H9 (cell line): ENCODE measurements around the gene MSANTD2. TPM values are rescaled to one million over a fixed set of nuclear protein-coding genes. Genes with fewer than 3 reads are reported as not detected.

Experiments used
- DNase-seq: peaks from one replicate; pipeline ENCODE4 v3.0.0-alpha.2; 2017
- H2AFZ ChIP-seq: one replicate; pipeline ENCODE4 v1.6.1; 2013; ENCODE audit warnings: mild to moderate bottlenecking, low read length, control low read depth, moderate library complexity
- H2AK5ac ChIP-seq: 2 replicates; pipeline ENCODE4 v1.6.1; 2013; ENCODE audit warnings: low read length, control low read depth, mixed read lengths; ENCODE audit not compliant: insufficient read length
- H2BK120ac ChIP-seq: one replicate; pipeline ENCODE4 v1.6.1; 2013; ENCODE audit warnings: low read depth, mild to moderate bottlenecking, low read length, control low read depth, inconsistent platforms; ENCODE audit not compliant: poor library complexity, severe bottlenecking
- H2BK12ac ChIP-seq: 2 replicates; pipeline ENCODE4 v1.6.1; 2013; ENCODE audit warnings: low read length, control low read depth, mixed read lengths, low read depth; ENCODE audit not compliant: insufficient read length
- H2BK15ac ChIP-seq: 2 replicates; pipeline ENCODE4 v1.6.1; 2013; ENCODE audit warnings: low read depth, low read length, control low read depth
- H2BK20ac ChIP-seq: one replicate; pipeline ENCODE4 v1.6.1; 2013; ENCODE audit warnings: low read depth, mild to moderate bottlenecking, low read length, control low read depth, inconsistent platforms; ENCODE audit not compliant: poor library complexity, severe bottlenecking
- H2BK5ac ChIP-seq: 2 replicates; pipeline ENCODE4 v1.6.1; 2013; ENCODE audit warnings: low read length, control low read depth, mixed read lengths; ENCODE audit not compliant: insufficient read length
- H3K14ac ChIP-seq: 2 replicates; pipeline ENCODE4 v1.6.1; 2013; ENCODE audit warnings: low read length, control low read depth; ENCODE audit not compliant: insufficient read depth
- H3K18ac ChIP-seq: 2 replicates; pipeline ENCODE4 v1.6.1; 2013; ENCODE audit warnings: low read depth, mild to moderate bottlenecking, mixed read lengths, low read length, control low read depth; ENCODE audit not compliant: insufficient read length
- H3K23ac ChIP-seq: 2 replicates; pipeline ENCODE4 v1.6.1; 2013; ENCODE audit warnings: low read length, control low read depth, mixed read lengths, low read depth; ENCODE audit not compliant: insufficient read length
- H3K23me2 ChIP-seq: 2 replicates; pipeline ENCODE4 v1.6.1; 2013; ENCODE audit warnings: low read depth, mild to moderate bottlenecking, mixed read lengths, low read length, control low read depth; ENCODE audit not compliant: insufficient read length, poor library complexity, severe bottlenecking
- H3K27ac ChIP-seq: 2 replicates; pipeline ENCODE4 v1.5.1; 2013; ENCODE audit warnings: low read length, control low read depth, mixed read lengths, low read depth; ENCODE audit not compliant: insufficient read length
- H3K27me3 ChIP-seq: 2 replicates; pipeline ENCODE4 v1.6.1; 2013; ENCODE audit warnings: low read length, control low read depth, inconsistent platforms; ENCODE audit not compliant: insufficient read depth
- H3K4ac ChIP-seq: 2 replicates; pipeline ENCODE4 v1.6.1; 2013; ENCODE audit warnings: low read depth, mild to moderate bottlenecking, control low read depth, inconsistent platforms, low read length, moderate library complexity
- H3K4me1 ChIP-seq: 2 replicates; pipeline ENCODE4 v1.6.1; 2013; ENCODE audit warnings: low read length, control low read depth, inconsistent platforms; ENCODE audit not compliant: insufficient read depth
- H3K4me2 ChIP-seq: 2 replicates; pipeline ENCODE4 v1.6.1; 2013; ENCODE audit warnings: low read length, control low read depth, mixed read lengths; ENCODE audit not compliant: insufficient read length, insufficient read depth
- H3K56ac ChIP-seq: 2 replicates; pipeline ENCODE4 v1.6.1; 2013; ENCODE audit warnings: low read depth, mild to moderate bottlenecking, mixed read lengths, low read length, control low read depth; ENCODE audit not compliant: insufficient read length
- H3K79me1 ChIP-seq: 2 replicates; pipeline ENCODE4 v1.6.1; 2013; ENCODE audit warnings: low read depth, mild to moderate bottlenecking, moderate library complexity, low read length, control low read depth, inconsistent platforms; ENCODE audit not compliant: insufficient read depth, poor library complexity, severe bottlenecking
- H3K79me2 ChIP-seq: 2 replicates; pipeline ENCODE4 v1.6.1; 2013; ENCODE audit warnings: low read length, control low read depth, inconsistent platforms; ENCODE audit not compliant: insufficient read depth
- H3K9ac ChIP-seq: 2 replicates; pipeline ENCODE4 v1.6.1; 2013; ENCODE audit warnings: low read length, control low read depth, mixed read lengths; ENCODE audit not compliant: insufficient read length; ENCODE audit errors: extremely low read depth
- H3K9me3 ChIP-seq: one replicate; pipeline ENCODE4 v1.6.1; 2013; ENCODE audit warnings: low read depth, low read length, inconsistent platforms; ENCODE audit not compliant: control insufficient read depth
- H3T11ph ChIP-seq: one replicate; pipeline ENCODE4 v1.6.1; 2013; ENCODE audit warnings: mild to moderate bottlenecking, low read length, control low read depth, inconsistent platforms
- H4K20me1 ChIP-seq: one replicate; pipeline ENCODE4 v1.6.1; 2013; ENCODE audit not compliant: control insufficient read depth, insufficient read length, insufficient read depth
- H4K5ac ChIP-seq: 2 replicates; pipeline ENCODE4 v1.6.1; 2013; ENCODE audit warnings: low read depth, mild to moderate bottlenecking, mixed read lengths, low read length, control low read depth; ENCODE audit not compliant: insufficient read length
- H4K8ac ChIP-seq: replicated peaks from 2 replicates; pipeline ENCODE4 v1.6.1; 2013; ENCODE audit warnings: low read length, control low read depth, mixed read lengths, low read depth; ENCODE audit not compliant: insufficient read length
- H4K91ac ChIP-seq: 2 replicates; pipeline ENCODE4 v1.6.1; 2013; ENCODE audit warnings: low read depth, mild to moderate bottlenecking, moderate library complexity, mixed read lengths, low read length, control low read depth; ENCODE audit not compliant: insufficient read length
- H3K27ac Mint-ChIP-seq, 3 experiments: 2 replicates in 2 of 3; 3 replicates in 1 of 3; pipeline ENCODE4 v1.8.0; 2020 to 2021; ENCODE audit warnings: mixed read lengths in 3 of 3, mild to moderate bottlenecking in 1 of 3, moderate library complexity in 1 of 3
- H3K27me3 Mint-ChIP-seq: 2 replicates; pipeline ENCODE4 v1.8.0; 2021; ENCODE audit warnings: low read depth, mild to moderate bottlenecking, moderate library complexity, mixed read lengths
- H3K36me3 Mint-ChIP-seq, 3 experiments: 2 replicates in 2 of 3; 3 replicates in 1 of 3; pipeline ENCODE4 v1.8.0; 2020 to 2021; ENCODE audit warnings: low read depth in 3 of 3, mixed read lengths in 3 of 3; ENCODE audit not compliant: insufficient read depth in 1 of 3
- H3K4me1 Mint-ChIP-seq, 2 experiments: 2 replicates each; pipeline ENCODE4 v1.8.0; 2020; ENCODE audit warnings: mixed read lengths in 2 of 2
- H3K4me3 Mint-ChIP-seq, 2 experiments: 2 replicates in 1 of 2; 3 replicates in 1 of 2; pipeline ENCODE4 v1.8.0; 2020 to 2021; ENCODE audit warnings: mild to moderate bottlenecking in 2 of 2, mixed read lengths in 2 of 2, moderate library complexity in 1 of 2
- H3K9me3 Mint-ChIP-seq, 2 experiments: 2 replicates in 1 of 2; 3 replicates in 1 of 2; pipeline ENCODE4 v1.8.0; 2020; ENCODE audit warnings: mild to moderate bottlenecking in 2 of 2, mixed read lengths in 2 of 2, moderate library complexity in 1 of 2
- CTCF ChIP-seq: fragments of 200-600 bp; sonication (generic); conservative IDR thresholded peaks from 3 replicates; pipeline ENCODE4 v1.8.0; 2021; ENCODE audit warnings: antibody characterized with exemption, mild to moderate bottlenecking
- WGBS: extraction: QIAGEN DNeasy Blood & Tissue Kit; methylation state at CpG from one replicate; pipeline ENCODE4 v1.1.7; 2013; ENCODE audit warnings: missing lambda C conversion rate, low lambda C conversion rate, mixed read lengths; ENCODE audit not compliant: insufficient read length; ENCODE audit errors: extremely low coverage; 5-methylcytosine and 5-hydroxymethylcytosine counted together
- total RNA-seq: library from RNA; stranded (reverse); gene quantifications from 2 replicates; pipeline ENCODE4 v1.2.1, GENCODE V29; 2021

The MSANTD2 gene
- total RNA-seq, 1 experiment from 2014 or later: 18.1 TPM

GRCh38 chr11:124717786-124718651, 82.2 kb downstream of the MSANTD2 start:
- Histone ChIP-seq H3K18ac (no peak overlapping the region), H2AFZ (no peak overlapping the region), H3K4ac (no peak overlapping the region), H3K79me1 (no peaks in the 10 kb centered on the region), H2BK5ac (no peak overlapping the region), H3K27ac (no peak overlapping the region), H2BK15ac (no peak overlapping the region), H4K5ac (no peak overlapping the region), H4K8ac (no peak overlapping the region), H2BK20ac (no peak overlapping the region), H3T11ph (no peak overlapping the region), H2BK120ac (no peak overlapping the region), H3K9me3 (no peaks in the 10 kb centered on the region), H2BK12ac (no peak overlapping the region), H3K27me3 (peaks cover 52% of the 10 kb centered on the region), H4K91ac (no peak overlapping the region), H3K79me2 (no peaks in the 10 kb centered on the region), H3K23me2 (peaks cover 9% of the 10 kb centered on the region), H3K56ac (no peak overlapping the region), H3K14ac (no peak overlapping the region), H3K4me1 (peaks cover 6% of the 10 kb centered on the region), H3K9ac (no peak overlapping the region), H2AK5ac (no peak overlapping the region), H3K4me2 (peak overlapping the region; percentile 86), H3K23ac (no peak overlapping the region), H4K20me1 (no peaks in the 10 kb centered on the region)
- no peak for TF ChIP-seq CTCF
- peak overlapping the region; percentile 66 to 86 for H3K4me3 Mint-ChIP-seq
- no CpG with 5 or more reads among the region's 45 CpGs for WGBS
- no peak overlapping the region for H3K27ac Mint-ChIP-seq
- peaks cover 89% of the 10 kb centered on the region for H3K27me3 Mint-ChIP-seq
- peaks cover 29 to 33% of the 10 kb centered on the region in 2 experiments for H3K4me1 Mint-ChIP-seq
- no peaks in the 10 kb centered on the region for H3K9me3 Mint-ChIP-seq
- peak; percentile 48 for DNase-seq
- no peaks in the 10 kb centered on the region; a peak in 1 of 7 replicates for H3K36me3 Mint-ChIP-seq
